Measurements from ENCODE around the gene PEX11A.
"Not testable (repeated sequence)": the region's sequence is repeated elsewhere in the genome, so short reads cannot be mapped to it uniquely, and the experiment has no call there.

Gene PEX11A, protein sequence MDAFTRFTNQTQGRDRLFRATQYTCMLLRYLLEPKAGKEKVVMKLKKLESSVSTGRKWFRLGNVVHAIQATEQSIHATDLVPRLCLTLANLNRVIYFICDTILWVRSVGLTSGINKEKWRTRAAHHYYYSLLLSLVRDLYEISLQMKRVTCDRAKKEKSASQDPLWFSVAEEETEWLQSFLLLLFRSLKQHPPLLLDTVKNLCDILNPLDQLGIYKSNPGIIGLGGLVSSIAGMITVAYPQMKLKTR

DNA sequence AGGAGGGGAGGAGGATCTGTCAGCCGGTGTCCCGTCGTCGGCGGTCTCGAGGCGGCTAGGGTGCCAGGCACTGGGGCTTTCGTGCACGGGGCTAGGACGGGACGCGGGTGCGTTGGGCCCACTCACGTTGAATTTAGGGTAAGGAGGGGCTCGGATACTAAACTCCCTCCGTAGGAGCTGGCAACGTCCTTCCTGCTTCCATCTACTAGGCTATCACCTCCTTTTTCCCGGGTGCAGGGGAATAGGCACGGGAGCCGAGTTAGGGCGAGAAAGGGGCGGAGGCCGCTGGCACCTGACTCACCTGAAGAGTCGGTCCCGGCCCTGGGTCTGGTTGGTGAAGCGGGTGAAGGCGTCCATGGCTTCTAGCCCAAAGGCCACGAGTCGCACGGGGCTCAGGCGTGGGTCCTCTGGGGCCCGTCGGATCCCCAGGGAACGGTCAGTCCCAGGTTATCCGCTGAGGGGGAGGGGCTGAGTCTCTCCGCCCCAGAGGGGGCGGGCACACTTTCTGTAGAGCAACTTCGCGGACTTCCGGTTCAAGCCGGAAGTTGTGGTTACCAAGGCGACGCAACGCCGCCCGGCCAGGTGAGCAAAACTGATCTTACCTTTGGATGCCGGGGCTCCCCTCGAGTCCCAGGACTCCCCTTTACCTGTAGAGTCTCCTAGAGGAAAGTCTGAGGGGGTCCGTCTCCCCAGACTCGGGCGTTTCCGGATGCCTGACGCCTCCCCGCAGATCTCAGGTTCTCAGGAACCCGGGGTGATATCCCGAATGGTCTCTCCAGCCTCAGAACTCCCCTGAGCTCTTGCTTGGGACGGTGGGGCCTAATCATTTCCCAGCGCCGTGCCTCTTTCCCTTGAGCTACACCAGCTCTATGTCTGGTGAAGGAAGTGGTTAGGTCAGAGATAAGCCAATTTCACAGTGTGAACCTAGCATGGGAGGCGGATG, at the start of gene PEX11A, which contains the start of gene WDR93:
PEX11A (minus strand) TSS at position 479 of the 943 bp plus-strand sequence; CDS start at position 357, 122 bp downstream.
WDR93 (plus strand) TSS at position 536 of the 943 bp plus-strand sequence. CDS start 10,936 bp downstream, outside the sequence.
- peak; percentile 88 for DNase-seq

DNA sequence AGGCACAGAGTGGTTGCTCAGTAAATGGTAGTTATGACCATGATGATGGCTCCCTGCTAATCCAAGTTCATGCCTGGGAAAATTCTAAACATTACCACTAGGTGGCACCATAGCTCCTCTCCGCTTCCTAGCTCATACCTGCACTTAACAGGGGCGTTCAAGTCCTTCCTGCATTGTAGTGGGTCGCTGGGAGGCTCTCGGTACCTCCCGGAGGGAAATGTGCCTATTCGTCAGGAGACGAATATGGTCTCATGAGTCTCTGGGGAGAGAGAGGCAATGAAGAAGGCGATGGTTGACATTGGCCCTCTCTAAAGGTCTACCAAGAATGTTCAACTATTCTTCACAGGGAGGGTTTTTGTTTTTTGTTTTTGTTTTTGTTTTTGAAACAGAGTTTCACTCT, 49.6 kb upstream of the PEX11A start:
- peak; percentile 65 for DNase-seq

DNA sequence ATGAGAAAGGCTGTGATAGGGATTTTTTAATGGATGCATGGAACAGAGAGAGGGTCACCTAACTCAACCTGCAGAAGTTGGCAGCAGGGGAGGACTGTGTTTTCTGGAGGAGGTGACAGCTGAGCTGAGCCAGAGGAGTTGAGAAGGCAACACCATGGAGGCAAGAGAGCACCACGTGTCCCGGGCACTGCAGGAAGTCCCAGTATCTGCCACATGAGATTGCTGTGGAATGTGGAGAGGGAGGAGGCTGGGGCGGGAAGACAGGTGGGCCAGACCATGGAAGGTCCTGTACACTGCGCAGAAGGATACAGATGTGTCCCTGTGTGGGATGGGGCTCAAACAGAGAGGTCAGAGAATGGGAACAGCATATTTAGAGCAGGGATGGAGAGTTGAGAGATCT, 45.2 kb upstream of the PEX11A start:
- peak; percentile 17 for DNase-seq

DNA sequence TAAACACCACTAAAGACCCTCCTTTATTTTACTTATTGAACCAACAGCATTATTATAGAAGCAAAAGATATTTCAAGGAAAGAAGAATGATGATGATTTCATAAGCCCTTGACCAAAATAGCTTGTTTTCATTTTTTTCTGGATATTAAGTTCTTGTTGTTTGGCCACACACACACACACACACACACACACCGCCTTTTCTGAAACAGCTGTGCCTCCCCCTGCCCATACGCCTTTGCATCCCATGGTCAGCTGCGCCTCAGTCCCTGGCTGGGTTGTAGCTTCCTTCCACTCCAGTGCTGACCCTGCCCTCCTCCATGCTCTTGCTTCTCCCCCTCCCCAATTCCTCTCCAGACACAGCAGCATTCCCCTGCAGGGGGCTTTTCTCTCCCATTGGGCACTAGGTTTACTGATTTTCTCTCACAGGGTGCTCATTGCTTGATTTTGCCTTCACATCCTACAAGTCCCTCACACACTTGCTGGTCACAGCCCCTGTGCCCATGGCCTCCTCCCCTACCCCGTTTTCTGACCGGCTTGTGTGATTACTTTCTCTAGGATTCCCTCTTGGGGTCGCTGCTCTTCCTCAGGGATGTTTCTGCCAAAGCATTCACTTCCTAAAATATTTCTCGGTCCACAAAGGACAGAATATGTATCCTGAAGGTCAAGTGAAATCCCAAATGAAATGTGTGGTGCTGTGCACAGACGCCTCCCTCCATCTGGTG, 42.1 kb upstream of the PEX11A start:
- no peak for DNase-seq

DNA sequence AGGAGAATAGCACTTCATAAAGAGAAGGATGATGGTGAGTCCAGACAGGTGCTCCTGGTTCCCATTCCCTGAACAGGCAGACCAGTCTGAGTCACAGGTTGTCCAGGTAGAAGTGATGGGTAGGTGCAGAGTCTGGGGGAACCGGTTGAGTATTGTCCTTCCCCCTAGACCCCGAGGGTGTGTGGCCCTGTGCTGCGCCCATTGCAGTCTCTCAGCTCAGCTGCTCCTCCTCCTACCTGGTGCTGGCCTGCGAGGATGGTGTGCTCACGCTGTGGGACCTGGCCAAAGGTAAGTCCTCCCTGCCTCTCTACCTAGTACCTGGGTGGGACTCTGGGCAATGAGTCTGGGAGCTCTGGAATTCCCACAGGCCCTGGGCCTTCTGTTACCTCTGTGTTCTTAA, 40.7 kb upstream of the PEX11A start:
- DNase-seq: no peak

DNA sequence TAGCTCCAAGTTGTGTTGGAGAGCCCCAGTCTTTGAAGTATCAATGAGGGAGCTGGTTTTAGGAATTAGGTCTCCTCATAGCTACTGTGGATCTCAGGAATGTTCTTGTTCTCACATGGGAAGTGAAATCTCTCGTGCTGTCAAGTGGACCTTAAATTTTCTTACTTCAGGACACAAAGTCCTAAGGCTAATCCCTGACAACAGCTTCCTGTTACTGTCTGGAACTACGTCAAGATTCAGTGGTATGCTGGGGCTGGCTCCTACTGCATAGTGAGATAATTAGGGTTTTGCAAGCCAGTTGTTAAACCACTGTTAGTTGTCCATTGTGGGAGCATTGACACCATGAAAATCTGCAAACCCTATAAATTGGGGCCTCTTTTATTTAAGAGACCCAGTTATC, 37.7 kb upstream of the PEX11A start:
- no peak for DNase-seq

DNA sequence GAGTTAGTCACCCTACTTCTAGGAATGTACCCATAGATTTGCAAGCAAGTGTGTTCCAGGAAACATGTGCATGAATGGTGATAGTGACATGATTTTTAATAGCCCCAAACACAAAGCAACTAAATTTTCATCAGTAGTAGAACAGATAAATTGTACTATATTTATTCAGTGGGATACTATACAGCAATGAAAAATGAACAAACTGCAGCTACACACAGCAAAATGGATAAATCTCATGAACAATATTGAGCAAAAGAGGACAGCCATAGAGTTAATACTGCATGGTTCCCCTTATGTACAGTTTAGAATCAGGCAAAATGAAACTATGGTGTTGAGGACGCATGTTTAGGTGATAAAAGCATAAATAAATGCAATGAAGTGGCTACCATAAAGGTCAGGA, 34.5 kb upstream of the PEX11A start:
- DNase-seq: no peak

DNA sequence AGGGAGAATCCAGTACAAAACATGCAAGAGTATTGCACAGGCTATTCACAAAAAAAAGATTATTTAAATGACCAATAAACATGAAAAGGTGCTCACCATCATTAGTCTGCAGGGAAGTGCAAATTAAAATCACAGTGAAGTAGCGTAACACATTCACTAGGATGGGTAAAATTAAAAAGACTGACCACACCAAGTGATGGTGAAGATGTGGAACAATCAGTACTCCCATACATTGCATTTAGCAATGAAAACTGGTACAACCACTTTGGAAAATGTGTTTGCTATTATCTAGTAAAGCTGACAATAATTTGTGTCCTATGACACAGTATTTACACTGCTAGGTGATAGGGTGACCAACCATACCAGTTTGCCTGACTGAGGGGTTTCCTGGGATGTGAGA, 34.1 kb upstream of the PEX11A start:
- no peak for DNase-seq

DNA sequence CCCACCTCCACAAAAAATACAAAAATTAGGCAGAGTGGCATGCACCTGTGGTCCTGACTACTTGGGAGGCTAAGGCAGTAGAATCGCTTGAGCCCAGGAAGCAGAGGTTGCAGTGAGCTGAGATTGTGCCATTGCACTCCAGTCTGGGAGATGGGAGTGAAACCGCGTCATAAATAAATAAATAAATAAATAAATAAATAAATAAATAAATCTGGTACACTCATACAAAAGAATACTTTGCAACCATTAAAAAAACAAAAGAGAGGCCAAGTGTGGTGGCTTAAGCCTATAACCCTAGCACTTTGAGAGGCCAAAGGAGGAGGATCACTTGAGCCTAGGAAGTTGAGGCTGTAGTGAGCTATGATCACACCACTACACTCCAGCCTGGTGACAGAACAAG, 32.5 kb upstream of the PEX11A start:
- no peak for DNase-seq

DNA sequence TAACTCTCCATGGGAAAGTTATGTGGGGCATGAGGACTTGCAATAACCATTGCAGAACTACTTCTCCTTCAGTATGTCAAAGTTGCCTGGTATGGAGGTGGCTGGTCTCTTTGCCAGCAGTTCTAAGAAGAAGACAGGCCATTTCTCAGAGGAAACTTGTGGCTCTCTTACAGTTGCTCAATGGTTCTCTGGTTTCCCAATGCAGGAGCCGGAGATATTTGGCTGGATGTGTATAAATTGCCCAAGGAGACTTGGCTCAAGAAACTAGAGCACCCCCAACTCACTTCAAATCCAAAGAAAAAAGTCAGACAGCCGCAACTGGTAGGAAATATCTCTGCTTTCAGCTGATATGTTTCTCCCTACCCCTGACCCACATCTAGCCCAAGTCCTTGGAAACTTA, 24.2 kb upstream of the PEX11A start:
- no peak for DNase-seq

DNA sequence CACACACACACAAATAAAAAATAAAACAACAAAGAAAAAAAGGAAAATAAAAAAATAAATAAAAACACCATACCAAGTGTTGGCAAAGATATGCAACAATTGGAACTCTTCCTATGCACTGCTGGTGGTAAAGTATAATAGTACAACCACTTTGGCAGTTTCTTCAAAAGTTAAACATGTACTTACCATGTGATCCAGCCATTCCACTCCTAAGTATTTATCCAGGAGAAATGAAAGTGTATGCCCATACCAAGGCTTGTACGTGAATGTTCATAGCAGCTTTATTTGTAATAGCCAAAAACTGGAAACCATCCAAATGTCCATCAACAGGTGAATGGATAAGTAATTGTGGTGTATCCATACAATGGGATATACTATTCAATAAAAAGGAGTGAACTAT, 17.0 kb upstream of the PEX11A start:
- DNase-seq: no peak

DNA sequence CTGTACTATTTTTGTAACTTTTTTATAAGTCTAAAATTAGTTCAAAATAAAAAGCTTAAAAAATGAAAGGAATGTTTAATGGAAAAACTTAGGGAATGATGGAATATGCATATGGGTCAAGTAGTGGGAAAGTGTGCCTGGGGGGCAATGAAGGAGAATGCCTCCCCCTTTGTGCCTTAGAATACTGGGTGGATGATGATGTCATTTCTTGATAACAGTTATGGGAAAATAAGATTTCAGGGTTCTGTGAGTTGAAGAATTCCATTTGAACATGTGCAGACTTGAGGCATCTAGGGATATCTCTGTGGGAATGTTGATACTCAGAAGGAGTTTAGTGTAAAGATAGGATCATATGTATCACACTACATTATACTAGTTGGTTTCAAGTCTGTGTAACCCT, 13.9 kb upstream of the PEX11A start:
- no peak for DNase-seq

DNA sequence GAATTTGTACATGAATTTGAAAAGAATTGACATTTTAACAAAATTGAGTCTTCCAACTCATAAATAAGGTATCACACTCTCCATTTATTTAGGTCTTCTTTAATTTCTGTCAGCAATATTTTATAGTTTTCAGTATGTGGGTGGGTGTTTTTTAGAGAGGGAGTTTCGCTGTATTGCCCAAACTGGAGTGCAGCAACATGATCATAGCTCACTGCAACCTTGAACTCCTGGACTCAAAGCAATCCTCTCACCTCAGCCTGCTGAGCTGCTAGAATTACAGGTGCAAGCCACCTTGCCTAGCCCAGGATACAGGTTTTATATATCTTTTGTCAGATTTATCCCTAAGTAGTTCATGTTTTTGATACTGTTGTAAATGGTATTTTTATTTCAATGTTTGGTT, 4.6 kb upstream of the PEX11A start:
- DNase-seq: no peak

DNA sequence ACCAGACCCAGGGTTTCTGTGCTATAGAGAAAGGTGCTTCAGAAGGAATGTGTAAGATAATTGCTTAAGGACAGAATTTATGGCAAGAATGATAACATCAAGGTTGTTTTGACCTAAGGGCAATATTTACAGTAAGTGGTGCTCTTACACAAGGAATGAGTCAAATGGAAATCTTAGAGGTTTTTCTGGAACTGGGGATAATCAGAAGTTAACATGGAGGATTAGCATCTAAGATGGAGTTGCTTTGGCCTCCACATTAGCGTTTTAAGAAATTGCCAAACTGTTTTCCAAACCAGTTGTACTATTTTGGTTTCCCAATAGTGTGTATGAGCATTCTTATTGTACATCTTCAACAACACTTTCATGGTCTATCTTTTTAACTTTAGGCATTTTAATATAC, 3.1 kb upstream of the PEX11A start:
- no peak for DNase-seq

DNA sequence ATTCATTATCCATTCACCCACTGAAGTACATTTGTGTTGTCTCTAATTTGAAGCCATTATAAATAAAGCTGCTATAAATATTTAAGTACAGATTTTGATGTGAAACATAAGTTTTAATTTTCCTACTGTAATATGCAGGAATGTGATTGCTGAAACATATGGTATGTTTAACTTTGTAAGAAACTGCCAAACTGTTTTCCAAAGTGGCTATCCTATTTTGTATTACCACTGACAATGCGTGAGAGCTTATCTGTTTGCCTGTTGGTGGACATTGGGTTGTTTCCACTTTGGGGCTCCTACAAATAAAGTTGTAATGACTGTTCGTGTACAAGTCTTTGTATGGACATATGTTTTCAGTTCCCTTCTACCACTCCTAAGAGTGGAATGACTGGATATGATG, 2.5 kb upstream of the PEX11A start:
- no peak for DNase-seq

DNA sequence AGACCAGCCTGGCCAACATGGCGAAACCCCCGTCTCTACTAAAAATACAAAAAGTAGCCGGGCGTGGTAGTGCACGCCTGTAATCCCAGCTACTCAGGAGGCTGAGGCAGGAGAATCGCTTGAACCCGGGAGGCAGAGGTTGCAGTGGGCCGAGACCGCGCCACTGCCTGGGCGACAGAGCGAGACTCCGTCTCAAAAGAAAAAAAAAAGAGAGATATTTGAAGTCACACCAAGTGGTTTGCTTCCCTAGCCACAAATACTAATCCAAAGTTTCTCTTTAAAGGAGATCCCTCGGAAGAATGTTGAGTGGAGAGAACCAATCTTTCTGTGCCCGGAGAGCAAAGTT, 651 bp downstream of the PEX11A start:
- not testable (repeated sequence) for DNase-seq

DNA sequence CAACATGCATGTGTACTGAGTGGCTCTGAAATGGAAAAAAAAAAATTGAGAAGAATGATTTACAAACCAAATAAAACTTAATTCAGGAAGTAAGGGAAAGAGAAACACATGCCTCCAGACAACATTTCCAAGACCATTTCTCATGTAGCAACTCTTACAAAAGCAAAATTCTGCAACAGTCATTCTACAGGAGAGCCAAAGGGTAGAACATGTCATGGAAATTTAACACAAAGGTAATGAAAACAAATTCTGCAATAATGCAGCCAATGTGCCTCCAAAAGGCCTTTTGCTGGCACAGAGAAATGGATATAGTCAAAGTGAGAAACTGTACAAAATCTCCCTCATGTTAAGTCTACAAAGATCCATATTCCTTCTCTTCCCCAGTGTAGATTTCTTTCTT, 4.0 kb downstream of the PEX11A start:
- DNase-seq: no peak

DNA sequence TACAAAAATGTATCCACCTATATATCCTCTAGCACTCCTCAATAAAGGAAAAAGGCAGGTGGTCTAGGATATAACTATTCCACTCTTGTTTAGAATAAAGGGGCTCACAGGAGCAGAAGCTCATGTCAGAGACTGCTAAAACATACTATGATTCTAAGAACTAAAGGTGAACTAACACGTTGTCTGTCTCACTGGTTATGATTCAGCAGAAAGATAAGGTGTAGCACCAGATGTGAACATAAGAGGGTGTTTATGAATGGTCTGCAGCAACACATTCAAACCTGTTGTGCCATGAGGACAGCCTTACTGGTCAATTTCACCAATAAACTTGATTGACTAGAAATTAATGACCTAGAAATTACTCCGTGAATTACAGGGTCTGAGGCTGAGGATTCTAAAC, 4.6 kb downstream of the PEX11A start:
- no peak for DNase-seq

DNA sequence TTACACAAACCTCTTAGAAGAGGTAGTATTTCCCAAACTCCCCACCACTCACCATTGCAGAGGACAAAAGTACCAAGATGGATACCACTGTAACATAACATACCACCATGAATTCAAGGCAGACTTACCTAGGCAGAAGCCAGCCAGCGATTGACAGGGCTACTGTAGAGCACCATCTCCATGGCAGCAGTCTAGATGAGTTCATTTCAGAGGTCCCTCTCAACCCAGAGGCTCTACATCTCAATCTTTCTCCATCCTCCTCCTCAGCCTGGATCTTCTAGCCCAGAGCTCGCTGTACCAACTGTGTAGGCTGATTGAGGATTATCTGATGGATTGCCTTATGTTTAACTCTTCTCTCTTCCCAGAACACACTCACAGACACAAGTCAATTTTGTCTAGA, 9.4 kb downstream of the PEX11A start:
- DNase-seq: no peak

DNA sequence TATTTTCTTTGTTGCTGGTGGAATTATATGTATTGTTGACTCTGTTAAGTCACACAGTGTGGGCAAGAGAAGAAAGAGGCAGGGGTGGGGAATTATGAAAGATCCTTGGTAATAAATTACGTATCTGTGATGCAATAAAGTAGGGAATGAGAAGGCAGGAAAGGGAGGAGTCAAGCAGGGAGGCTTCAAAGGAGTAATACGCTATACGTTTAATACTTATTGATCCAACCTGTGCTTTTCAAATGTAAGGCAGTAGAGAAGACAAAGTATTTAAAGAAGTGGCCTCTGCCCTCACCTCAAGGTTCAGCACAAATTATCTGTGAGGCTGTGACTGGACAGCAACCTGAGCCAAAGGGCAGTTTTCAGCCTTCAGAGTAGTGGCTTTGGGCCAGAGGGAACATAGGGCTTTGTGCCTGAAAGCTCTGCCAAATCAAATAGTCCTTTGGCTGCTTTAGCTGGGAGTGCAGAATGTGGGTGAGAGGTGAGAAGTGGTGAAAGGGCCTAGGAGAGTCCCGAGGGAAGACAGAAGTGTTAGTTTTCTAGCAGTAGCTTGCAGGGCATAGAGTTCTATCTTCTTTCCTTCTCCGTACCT, 10.2 kb downstream of the PEX11A start:
- no peak for DNase-seq

DNA sequence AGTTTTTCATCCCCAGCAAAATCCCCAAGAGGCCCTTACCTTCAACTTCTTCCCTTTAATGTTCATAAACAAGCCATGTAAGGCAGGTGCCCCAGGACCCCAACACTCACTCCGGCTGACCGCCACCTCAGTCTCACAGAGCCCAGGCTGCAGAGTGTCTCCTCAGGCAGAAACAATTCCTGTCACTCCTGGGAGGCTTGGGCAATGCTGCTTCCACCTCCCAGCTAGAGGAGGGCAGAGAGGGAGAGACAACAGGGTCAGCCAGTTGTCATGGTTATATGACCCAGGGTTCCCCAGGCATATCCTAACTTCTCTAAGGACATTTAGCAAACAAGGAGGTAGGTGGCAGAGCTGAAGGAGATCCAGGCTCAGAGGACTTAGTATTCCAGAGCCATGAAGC, 11.3 kb downstream of the PEX11A start, which contains the start of gene PLIN1:
PLIN1 (minus strand) TSS at position 156 of the 400 bp plus-strand sequence. CDS start 1,878 bp downstream, outside the sequence.
- no peak for DNase-seq

DNA sequence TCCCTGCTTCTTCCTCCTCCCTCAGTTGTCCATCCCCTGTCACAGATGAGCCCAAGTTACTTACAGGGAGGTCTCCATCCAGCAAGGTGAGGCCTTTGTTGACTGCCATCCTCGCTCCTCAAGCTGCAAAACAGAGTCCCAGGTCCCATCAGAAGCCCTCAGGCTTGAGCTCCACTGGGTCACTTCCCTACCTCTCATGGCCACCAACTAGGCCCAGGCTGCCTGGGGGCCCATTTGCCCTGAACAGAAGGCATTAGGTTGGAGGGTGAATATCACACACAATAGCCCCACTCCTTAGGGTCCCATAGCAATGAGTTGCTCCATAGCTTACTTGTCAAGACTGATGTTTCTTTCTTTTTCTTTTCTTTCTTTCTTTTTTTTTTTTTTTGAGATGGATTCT, 13.2 kb downstream of the PEX11A start:
- DNase-seq: no peak

DNA sequence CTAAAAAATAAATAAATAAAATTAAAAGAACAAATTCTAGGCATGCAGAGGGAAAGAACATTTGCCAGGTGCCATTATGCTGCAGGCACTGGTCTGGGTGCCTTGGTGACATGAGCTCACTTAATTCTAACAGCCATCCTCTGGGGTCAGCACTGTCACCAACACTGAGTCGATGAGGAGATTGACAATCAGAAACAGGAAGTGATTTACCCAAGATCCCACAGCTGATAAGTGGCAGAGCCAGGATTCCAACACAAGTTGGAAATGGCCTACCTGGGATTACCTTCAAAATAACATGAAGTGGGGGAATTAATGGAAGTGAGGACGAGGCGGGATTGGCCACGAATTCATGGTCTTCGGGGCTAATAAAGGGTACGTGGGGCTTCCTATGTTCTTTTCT, 14.9 kb downstream of the PEX11A start:
- DNase-seq: no peak
